EH (cell line): ENCODE results near the gene TCOF1.
A peak's percentile ranks its signal among the peaks of the same experiment; 100 is the strongest.

Source experiments
- DNase-seq: peaks from one replicate; pipeline ENCODE4 v3.0.0-alpha.2; 2015; ENCODE audit warnings: low read depth

Gene TCOF1

DNA sequence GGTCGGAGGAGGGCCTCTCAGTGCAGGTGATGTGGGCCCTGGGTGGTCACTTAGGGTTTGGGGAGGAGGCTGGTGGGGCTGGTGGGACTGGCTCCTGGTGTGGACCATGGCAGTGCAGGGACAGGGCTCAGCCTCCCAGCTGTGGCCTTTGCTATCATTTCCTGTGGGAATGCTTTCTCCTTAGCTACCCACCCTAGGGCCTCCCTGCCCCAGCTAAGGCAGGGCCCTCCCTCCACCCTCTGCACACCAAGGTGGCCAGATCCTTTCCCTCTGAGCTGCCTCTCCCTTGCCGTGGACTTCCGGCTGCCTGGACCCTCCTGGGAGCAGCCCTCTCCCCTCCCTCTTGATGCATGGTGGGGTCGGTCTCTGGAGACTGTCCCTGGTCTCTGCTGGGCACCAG lies 32.1 kb upstream of the TCOF1 start:
- DNase-seq, result no peak

DNA sequence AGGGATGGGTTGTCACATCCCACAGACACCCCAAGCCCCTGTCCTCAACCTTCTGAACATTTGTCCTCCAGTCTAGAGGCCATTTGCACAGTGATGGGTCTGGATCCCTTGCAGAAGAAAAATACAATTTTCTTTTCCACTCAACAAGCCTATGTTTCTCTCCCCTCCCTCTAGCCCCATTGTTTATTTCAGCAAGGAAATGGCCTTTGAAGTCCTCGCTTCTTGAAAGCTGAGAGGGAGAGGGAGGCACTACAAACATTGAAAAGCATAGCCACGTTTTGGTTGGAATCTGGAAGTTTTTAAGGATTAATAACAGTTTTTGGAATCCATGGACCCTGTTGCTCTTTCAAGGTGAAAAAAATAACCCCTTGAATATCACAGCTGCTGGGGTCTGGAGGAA lies 30.8 kb upstream of the TCOF1 start:
- DNase-seq, result no peak

DNA sequence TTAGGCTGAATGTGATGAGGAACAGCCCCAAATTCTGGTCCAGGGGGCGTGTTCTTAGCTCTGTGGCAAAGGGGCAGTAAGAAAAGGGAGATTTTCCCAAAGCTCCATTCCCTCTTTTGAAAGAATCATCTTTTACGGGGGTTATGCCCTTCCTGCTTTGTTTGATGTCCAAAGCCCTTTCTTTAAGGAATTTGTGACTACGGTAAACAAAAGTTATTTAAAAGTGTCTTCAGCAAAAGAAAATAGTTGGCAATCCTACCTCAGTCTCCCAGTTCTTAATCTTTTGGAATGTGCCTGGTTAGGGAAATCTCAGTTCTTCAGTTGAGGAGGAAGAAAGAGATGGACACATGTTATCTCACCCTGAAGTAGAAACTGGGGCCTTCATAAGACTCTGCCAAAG lies 30.4 kb upstream of the TCOF1 start:
- no peak for DNase-seq

DNA sequence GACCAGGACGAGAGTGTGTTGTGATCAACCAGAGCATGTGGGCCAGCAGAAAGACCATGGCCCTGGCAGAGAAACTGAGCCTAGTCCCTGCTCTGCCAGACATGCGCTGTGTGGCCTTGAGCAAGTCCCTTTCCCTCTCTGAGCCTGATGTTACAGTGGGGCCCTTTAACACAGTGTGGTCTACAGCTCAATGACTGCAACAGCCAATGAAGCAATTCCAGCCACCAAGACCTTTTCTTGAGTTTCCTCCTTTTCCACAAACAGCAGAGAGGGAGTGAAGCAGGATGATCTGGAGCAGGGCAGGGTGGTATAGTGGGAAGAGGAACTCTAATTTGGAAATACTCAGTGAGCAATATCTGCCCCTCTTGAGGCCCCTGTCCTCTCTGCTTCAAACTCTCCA lies 29.0 kb upstream of the TCOF1 start:
- DNase-seq, result no peak

GRCh38 chr5:150329038-150329437 lies 28.5 kb upstream of the TCOF1 start:
- DNase-seq, result no peak

- DNase-seq, result no peak
Measured at GRCh38 chr5:150329881-150330876, 27.3 kb upstream of the TCOF1 start.

- no peak for DNase-seq
Measured at GRCh38 chr5:150333400-150333799, 24.1 kb upstream of the TCOF1 start.

GRCh38 chr5:150335778-150336177 lies 21.7 kb upstream of the TCOF1 start:
- DNase-seq, result no peak

- DNase-seq, result no peak
Measured at GRCh38 chr5:150338546-150338945, 19.0 kb upstream of the TCOF1 start.

GRCh38 chr5:150339165-150339564 lies 18.3 kb upstream of the TCOF1 start:
- DNase-seq, result no peak

DNA sequence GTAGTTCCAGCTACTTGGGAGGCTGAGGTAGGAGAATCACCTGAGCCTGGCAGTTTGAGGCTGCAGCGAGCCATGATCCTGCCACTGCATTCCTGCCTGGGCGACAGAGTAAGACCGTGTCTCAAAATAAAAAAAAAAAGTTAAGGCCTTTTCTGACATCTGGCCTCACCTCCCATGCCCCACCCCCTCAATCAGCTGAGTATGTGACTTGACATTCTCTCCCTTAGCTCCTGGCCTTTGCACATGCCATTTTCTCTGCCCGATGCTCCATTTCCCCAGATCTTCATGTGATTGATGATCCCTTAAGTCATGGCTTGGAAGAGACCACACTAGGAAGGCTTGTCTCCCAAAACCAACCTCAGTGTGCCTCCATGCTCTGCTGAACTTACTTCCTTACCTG lies 17.7 kb upstream of the TCOF1 start:
- DNase-seq, result no peak

DNA sequence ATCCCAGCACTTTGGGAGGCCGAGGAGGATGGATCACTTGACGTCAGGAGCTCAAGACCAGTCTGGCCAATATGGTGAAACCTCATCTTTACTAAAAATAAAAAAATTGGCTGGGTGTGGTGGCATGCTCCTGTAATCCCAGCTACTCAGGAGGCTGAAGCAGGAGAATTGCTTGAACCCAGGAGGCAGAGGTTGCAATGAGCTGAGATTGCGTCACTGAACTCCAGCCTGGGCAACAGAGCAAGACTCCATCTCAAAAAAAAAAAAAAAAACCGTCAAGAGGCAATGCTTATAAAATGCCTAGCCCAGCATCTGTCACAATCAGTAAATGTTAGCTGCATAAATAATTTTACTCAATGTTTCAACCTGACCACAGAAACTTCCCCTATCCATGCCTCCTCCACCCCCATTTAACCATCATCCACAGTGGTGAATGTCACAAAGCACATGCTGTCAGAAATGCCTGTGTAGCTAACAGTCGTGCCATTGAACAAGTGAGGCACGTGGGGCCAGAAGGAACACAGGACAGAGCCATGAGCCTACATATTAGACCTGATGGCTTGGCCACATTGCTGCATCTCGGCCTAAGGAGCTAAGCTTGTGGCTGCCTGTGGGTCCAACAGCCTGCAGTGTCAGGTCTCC lies 16.8 kb upstream of the TCOF1 start:
- no peak for DNase-seq

GRCh38 chr5:150341331-150341730 lies 16.2 kb upstream of the TCOF1 start:
- DNase-seq, result no peak

- no peak for DNase-seq
Measured at GRCh38 chr5:150341989-150342388, 15.5 kb upstream of the TCOF1 start.

GRCh38 chr5:150342583-150342982 lies 14.9 kb upstream of the TCOF1 start:
- no peak for DNase-seq

- DNase-seq, result no peak
Measured at GRCh38 chr5:150343994-150344631, 13.4 kb upstream of the TCOF1 start.

GRCh38 chr5:150345716-150346115 lies 11.8 kb upstream of the TCOF1 start:
- no peak for DNase-seq

GRCh38 chr5:150346592-150346991 lies 10.9 kb upstream of the TCOF1 start:
- no peak for DNase-seq

DNA sequence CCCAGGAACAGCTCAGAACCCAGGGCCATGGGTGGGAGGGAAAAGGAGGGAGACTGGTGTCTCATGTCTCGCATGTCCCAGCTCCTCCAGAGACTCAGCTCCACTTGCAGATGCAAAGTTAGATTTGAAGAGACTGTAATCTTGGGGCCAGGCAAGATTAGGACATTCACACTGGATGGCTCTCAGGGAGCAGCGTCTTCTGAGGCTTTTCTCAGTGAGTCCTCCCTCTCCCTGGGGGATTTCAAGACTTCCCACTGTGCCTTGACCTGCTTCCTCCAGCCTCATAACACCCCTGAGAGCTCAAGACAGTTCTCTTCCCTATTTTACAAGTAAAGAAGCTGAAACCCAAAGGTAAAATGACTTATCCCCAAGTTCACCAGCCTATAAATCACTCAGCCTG lies 10.5 kb upstream of the TCOF1 start:
- DNase-seq, result no peak

GRCh38 chr5:150347451-150347850 lies 10.0 kb upstream of the TCOF1 start:
- no peak for DNase-seq

DNA sequence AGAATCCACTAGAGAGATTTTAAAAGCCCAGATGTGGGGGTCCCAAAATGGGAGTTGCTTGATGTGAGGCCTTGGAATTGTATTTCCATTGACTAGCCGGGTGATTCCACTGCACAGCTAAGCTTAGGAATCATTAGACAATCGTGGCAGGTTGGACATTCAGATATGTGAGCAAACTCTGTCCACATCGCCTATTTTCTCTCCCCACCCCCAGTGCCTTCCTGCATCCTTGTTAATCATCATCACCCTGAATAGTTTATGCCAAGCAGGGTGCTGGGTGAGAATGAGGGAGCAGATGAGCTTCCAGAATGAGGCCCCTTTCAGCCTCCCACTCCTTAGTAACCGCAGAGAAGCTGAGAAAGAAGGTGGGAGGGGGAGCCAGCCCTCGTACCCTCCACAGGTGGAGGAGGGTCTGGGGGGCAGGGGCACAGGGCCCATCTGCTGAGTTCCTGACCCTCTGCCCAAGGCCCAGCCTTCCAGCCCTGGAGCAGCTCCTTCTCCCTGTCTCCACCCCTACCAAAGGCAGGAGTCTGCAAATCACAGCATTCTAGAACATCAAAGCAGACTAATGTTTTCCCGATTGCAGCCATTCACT lies 7.7 kb upstream of the TCOF1 start:
- DNase-seq, result no peak

DNA sequence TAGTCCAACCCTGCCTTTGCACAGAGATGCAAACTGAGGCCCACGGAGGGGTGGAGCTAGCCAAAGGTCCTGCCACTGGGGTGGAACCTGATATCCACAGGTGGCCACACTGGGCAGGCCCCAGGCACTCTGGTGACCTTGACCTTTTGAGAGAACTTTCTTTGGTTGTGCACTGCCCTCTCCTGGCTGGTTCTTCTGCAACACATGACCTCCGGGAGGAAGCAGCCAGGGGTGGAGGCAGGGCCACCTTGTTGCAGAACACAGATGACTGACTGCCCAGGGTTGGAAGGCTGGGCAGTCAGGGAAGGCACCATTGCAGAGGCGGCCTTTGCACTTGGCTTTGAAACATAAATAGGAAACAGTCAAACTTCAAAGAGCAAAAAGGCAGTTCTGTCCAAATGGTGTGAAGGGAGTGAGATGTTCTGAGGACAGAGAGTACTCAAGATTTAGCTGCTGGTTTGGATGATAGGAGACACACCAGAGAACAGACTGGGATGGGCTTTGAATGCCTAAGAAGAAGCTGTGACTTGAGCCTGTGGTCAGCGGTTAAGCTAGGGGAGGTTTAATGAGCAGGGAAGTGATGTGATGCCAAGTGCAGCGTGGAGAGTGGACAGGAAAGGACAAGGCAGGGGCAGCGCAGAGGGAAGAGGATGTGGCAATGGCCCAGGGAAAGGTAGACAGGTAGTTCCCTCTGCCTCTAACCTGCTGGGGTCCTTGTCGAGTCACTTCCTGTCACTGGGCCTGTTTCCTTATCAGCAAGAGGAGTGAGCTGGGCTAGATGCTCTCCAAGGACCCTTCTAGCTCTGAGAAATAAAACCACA lies 6.8 kb upstream of the TCOF1 start:
- peak; percentile 78 for DNase-seq
